Prostate gland (tissue), 2 donors: Measurements from ENCODE around the gene UBE2E2.

Experiments used
- CTCF ChIP-seq, 4 experiments: fragments of 200-600 bp in 2 of 4; fragments of 450-650 bp in 2 of 4; sonication (generic) in 2 of 4; IDR thresholded peaks; 1 replicate in 3 of 4; 2 replicates in 1 of 4; pipeline ENCODE4 v1.5.1; 2016 to 2019; ENCODE audit warnings: antibody characterized with exemption in 4 of 4, mild to moderate bottlenecking in 2 of 4, moderate library complexity in 2 of 4
- POLR2AphosphoS5 ChIP-seq: sonication (generic); formaldehyde crosslinking; IDR thresholded peaks from one replicate; pipeline ENCODE4 v1.6.1; 2017; ENCODE audit warnings: antibody characterized with exemption

GRCh38 chr3:23356923-23357322 is 153.8 kb downstream of the UBE2E2 start:
- TF ChIP-seq CTCF (IDR thresholded peaks at IDR 0.05), result no peak
- no peak for TF ChIP-seq POLR2AphosphoS5
